Measurements from ENCODE around the gene APBA2. TPM values are rescaled to one million over a fixed set of nuclear protein-coding genes. Genes with fewer than 3 reads are reported as not detected.

Gene APBA2
- total RNA-seq, 1 donor from 2014 or later = 30.0 TPM

GRCh38 chr15:28954466-28955159, 68.8 kb downstream of the APBA2 start:
- no peak for TF ChIP-seq CTCF (conservative IDR thresholded peaks at IDR 0.05; ENCODE audit: low read depth, low read length)
- no peak overlapping the region for H3K4me3 ChIP-seq (ENCODE audit: low read depth, low read length)
- no peak for DNase-seq (ENCODE audit: low read depth)

GRCh38 chr15:28955160-28955992, 69.6 kb downstream of the APBA2 start:
- no peak overlapping the region for H3K4me3 ChIP-seq (ENCODE audit: low read depth, low read length)
- DNase-seq (ENCODE audit: low read depth) = no peak
- no peak for TF ChIP-seq CTCF (conservative IDR thresholded peaks at IDR 0.05; ENCODE audit: low read depth, low read length)

- no peak for TF ChIP-seq CTCF (conservative IDR thresholded peaks at IDR 0.05; ENCODE audit: low read depth, low read length)
- H3K4me3 ChIP-seq (ENCODE audit: low read depth, low read length) = no peak overlapping the region
- DNase-seq (ENCODE audit: low read depth) = no peak
Measured at GRCh38 chr15:28955993-28956421, 70.2 kb downstream of the APBA2 start.

- no peak for DNase-seq (ENCODE audit: low read depth)
- no peak overlapping the region for H3K4me3 ChIP-seq (ENCODE audit: low read depth, low read length)
- TF ChIP-seq CTCF (conservative IDR thresholded peaks at IDR 0.05; ENCODE audit: low read depth, low read length) = no peak
Measured at GRCh38 chr15:28956491-28956890, 70.7 kb downstream of the APBA2 start.

- no peak for TF ChIP-seq CTCF (conservative IDR thresholded peaks at IDR 0.05; ENCODE audit: low read depth, low read length)
- no peak for DNase-seq (ENCODE audit: low read depth)
Measured at GRCh38 chr15:28957606-28958498, 72.1 kb downstream of the APBA2 start.

GRCh38 chr15:28959326-28959725, 73.6 kb downstream of the APBA2 start:
- no peak overlapping the region for H3K4me3 ChIP-seq (ENCODE audit: low read depth, low read length)
- DNase-seq (ENCODE audit: low read depth) = no peak
- no peak for TF ChIP-seq CTCF (conservative IDR thresholded peaks at IDR 0.05; ENCODE audit: low read depth, low read length)

More at GRCh38 chr15:28957606-28958498, 72.1 kb downstream of the APBA2 start:
- H3K4me3 ChIP-seq (ENCODE audit: low read depth, low read length) = no peak overlapping the region
